Measurements from ENCODE around the gene SASH1. TPM values are rescaled to one million over a fixed set of nuclear protein-coding genes. Genes with fewer than 3 reads are reported as not detected.

SASH1 gene
- total RNA-seq, 1 donor from 2014 or later, result 86.4 TPM

- H3K9me3 ChIP-seq, result no peaks in the 10 kb centered on the region
- H3K36me3 ChIP-seq, result no peaks in the 10 kb centered on the region
- intact Hi-C loops (cut with DNase I), result no loop called here
- no peak for DNase-seq (ENCODE audit: extremely low spot score in 2 of 2)
- peak overlapping the region; percentile 51 for H3K27ac ChIP-seq
- H3K4me1 ChIP-seq, result peaks cover 28% of the 10 kb centered on the region
- TF ChIP-seq POLR2A (IDR thresholded peaks at IDR 0.05), result no peak
- no peak for TF ChIP-seq CTCF (IDR thresholded peaks at IDR 0.05)
- TF ChIP-seq POLR2AphosphoS5 (IDR thresholded peaks at IDR 0.05; ENCODE audit: insufficient read depth in 1 of 2, low read depth in 1 of 2), result no peak
- H3K4me3 ChIP-seq, result no peak overlapping the region
- no peaks in the 10 kb centered on the region for H3K27me3 ChIP-seq
Observed at GRCh38 chr6:148328876-148329555, 13.6 kb upstream of the SASH1 start.

- peaks cover 28% of the 10 kb centered on the region for H3K4me1 ChIP-seq
- no peak for DNase-seq (ENCODE audit: extremely low spot score in 2 of 2)
- peak overlapping the region; percentile 51 for H3K27ac ChIP-seq
- H3K4me3 ChIP-seq, result no peak overlapping the region
- no peak for TF ChIP-seq POLR2A (IDR thresholded peaks at IDR 0.05)
- TF ChIP-seq POLR2AphosphoS5 (IDR thresholded peaks at IDR 0.05; ENCODE audit: insufficient read depth in 1 of 2, low read depth in 1 of 2), result peak in 1 of 2 donors; percentile 57
- intact Hi-C loops (cut with DNase I), result no loop called here
- no peaks in the 10 kb centered on the region for H3K36me3 ChIP-seq
- H3K27me3 ChIP-seq, result no peaks in the 10 kb centered on the region
- H3K9me3 ChIP-seq, result no peaks in the 10 kb centered on the region
Observed at GRCh38 chr6:148329596-148330381, 12.8 kb upstream of the SASH1 start.

GRCh38 chr6:148332088-148332487, 10.6 kb upstream of the SASH1 start:
- no peak for DNase-seq (ENCODE audit: extremely low spot score in 2 of 2)
- Histone ChIP-seq H3K9me3 (no peaks in the 10 kb centered on the region), H3K4me1 (peaks cover 28% of the 10 kb centered on the region), H3K4me3 (no peak overlapping the region), H3K36me3 (no peaks in the 10 kb centered on the region), H3K27me3 (no peaks in the 10 kb centered on the region), H3K27ac (no peak overlapping the region)
- intact Hi-C loops (cut with DNase I), result no loop called here
- TF ChIP-seq POLR2AphosphoS5 (IDR thresholded peaks at IDR 0.05; ENCODE audit: insufficient read depth in 1 of 2, low read depth in 1 of 2) (no peak), CTCF (IDR thresholded peaks at IDR 0.05) (no peak), POLR2A (IDR thresholded peaks at IDR 0.05) (no peak)

- Histone ChIP-seq H3K27me3 (no peaks in the 10 kb centered on the region), H3K9me3 (no peaks in the 10 kb centered on the region), H3K27ac (no peak overlapping the region), H3K36me3 (no peaks in the 10 kb centered on the region), H3K4me3 (no peak overlapping the region), H3K4me1 (peaks cover 4% of the 10 kb centered on the region)
- DNase-seq (ENCODE audit: extremely low spot score in 2 of 2), result no peak
- TF ChIP-seq POLR2A (IDR thresholded peaks at IDR 0.05), result no peak
- TF ChIP-seq POLR2AphosphoS5 (IDR thresholded peaks at IDR 0.05; ENCODE audit: insufficient read depth in 1 of 2, low read depth in 1 of 2), result no peak
- no peak for TF ChIP-seq CTCF (IDR thresholded peaks at IDR 0.05)
- intact Hi-C loops (cut with DNase I), result no loop called here
Observed at GRCh38 chr6:148336901-148337300, 5.7 kb upstream of the SASH1 start.

DNA sequence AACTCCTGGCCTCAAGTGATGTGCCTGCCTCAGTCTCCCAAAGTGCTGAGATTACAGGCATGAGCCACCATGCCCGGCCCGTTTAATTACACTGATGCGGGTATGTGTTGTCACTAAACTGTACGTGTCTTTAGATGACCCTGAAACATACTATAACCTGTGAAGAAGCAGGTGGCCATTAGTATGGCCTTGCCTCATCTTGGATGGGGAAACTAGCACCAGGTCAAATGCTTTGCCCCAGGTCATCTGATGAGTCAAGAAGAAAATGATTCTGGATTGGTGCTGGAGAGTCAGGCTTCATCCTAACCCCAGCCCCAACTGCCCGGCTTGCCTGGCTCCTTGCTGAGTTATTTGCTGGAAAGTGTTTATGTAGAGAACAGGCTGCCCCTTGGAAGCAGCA, 2.9 kb upstream of the SASH1 start:
- Histone ChIP-seq H3K9me3 (no peaks in the 10 kb centered on the region), H3K4me3 (no peak overlapping the region), H3K36me3 (no peaks in the 10 kb centered on the region), H3K4me1 (peaks cover 9% of the 10 kb centered on the region), H3K27ac (no peak overlapping the region), H3K27me3 (no peaks in the 10 kb centered on the region)
- no peak for DNase-seq (ENCODE audit: extremely low spot score in 2 of 2)
- intact Hi-C loops (cut with DNase I), result no loop called here
- TF ChIP-seq CTCF (IDR thresholded peaks at IDR 0.05) (no peak), POLR2AphosphoS5 (IDR thresholded peaks at IDR 0.05; ENCODE audit: insufficient read depth in 1 of 2, low read depth in 1 of 2) (no peak), POLR2A (IDR thresholded peaks at IDR 0.05) (no peak)
